ENCODE results near the gene ALG12.

DNA sequence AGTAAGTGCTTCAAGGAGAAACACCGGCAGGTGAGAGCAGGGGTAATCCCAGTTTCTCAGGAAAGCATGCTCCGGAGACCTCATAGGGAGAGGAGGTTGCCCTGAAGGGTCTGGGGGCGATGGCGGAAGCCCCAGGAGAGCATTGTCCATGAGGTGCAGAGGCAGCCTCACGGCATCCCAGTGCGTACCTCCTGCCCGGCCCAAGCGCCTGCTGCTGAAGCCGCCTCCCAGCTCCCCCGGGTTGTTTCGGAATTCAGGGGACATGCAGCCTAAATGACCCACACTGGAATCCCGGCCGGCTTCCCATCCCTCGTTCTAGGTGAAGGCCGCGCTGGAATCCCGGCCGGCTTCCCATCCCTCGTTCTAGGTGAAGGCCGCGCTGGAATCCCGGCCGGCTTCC lies 61.9 kb downstream of the ALG12 start:
- TF ChIP-seq, protein P1, sequence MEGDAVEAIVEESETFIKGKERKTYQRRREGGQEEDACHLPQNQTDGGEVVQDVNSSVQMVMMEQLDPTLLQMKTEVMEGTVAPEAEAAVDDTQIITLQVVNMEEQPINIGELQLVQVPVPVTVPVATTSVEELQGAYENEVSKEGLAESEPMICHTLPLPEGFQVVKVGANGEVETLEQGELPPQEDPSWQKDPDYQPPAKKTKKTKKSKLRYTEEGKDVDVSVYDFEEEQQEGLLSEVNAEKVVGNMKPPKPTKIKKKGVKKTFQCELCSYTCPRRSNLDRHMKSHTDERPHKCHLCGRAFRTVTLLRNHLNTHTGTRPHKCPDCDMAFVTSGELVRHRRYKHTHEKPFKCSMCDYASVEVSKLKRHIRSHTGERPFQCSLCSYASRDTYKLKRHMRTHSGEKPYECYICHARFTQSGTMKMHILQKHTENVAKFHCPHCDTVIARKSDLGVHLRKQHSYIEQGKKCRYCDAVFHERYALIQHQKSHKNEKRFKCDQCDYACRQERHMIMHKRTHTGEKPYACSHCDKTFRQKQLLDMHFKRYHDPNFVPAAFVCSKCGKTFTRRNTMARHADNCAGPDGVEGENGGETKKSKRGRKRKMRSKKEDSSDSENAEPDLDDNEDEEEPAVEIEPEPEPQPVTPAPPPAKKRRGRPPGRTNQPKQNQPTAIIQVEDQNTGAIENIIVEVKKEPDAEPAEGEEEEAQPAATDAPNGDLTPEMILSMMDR (IDR thresholded peaks at IDR 0.05): no peak
- TF ChIP-seq POLR2A (IDR thresholded peaks at IDR 0.05): no peak
